ENCODE data around the gene ATXN10. TPM values are rescaled to one million over a fixed set of nuclear protein-coding genes. Genes with fewer than 3 reads are reported as not detected.
A peak's percentile ranks its signal among the peaks of the same experiment; 100 is the strongest.

ATXN10 gene
- total and polyA plus RNA-seq, 2 of the 8 experiments (the other 6 are each of a cell fraction or from before 2014, with no cell fraction given): 134 to 210 TPM

GRCh38 chr22:45879552-45879949 is 207.9 kb downstream of the ATXN10 start:
- Histone ChIP-seq H3K4me1 (replicated peaks in 1 of 4; ENCODE audit: control insufficient read depth in 3 of 4, insufficient read depth in 4 of 4, low read length in 3 of 4) (peaks cover 0 to 28% (median 22%) of the 10 kb centered on the region in 4 experiments; a peak in 6 of 7 replicates), H4K20me1 (replicated peaks in 1 of 2; ENCODE audit: control insufficient read depth in 1 of 2, insufficient read depth in 2 of 2, low read length in 2 of 2) (peaks cover 2 to 7% of the 10 kb centered on the region in 2 experiments), H3K14ac (ENCODE audit: insufficient read length) (no peak overlapping the region), H3K4me2 (ENCODE audit: insufficient read depth in 1 of 2, low read depth in 2 of 2, low read length in 2 of 2) (no peak overlapping the region), H2BK12ac (ENCODE audit: low read depth, low read length) (no peak overlapping the region), H2BK15ac (ENCODE audit: low read length) (no peak overlapping the region), H4K91ac (replicated peaks; ENCODE audit: insufficient read length, low read length) (no peak overlapping the region), H3K4me3 (ENCODE audit: extremely low read depth in 1 of 4, insufficient read depth in 2 of 4, low read depth in 3 of 4, low read length in 4 of 4) (no peak overlapping the region), H3K56ac (replicated peaks; ENCODE audit: insufficient read length, low read depth, low read length) (no peak overlapping the region), H3K36me3 (ENCODE audit: control insufficient read depth in 2 of 4, insufficient read depth in 4 of 4, low read length in 3 of 4) (no peaks in the 10 kb centered on the region), H3K9me3 (ENCODE audit: insufficient read depth in 2 of 2, low read depth in 1 of 2, low read length in 1 of 2) (no peaks in the 10 kb centered on the region), H2AK5ac (ENCODE audit: low read depth, low read length) (no peak overlapping the region), H3K4ac (replicated peaks; ENCODE audit: insufficient read length, low read depth, low read length) (no peak overlapping the region), H2BK20ac (ENCODE audit: low read length) (no peak overlapping the region), H3K18ac (ENCODE audit: extremely low read depth, low read length) (no peak overlapping the region), H3K23me2 (ENCODE audit: low read depth, low read length) (no peaks in the 10 kb centered on the region; the same call in 1 of the 2 replicates), H3K79me2 (ENCODE audit: control insufficient read depth in 1 of 2, insufficient read depth in 2 of 2, low read length in 2 of 2) (no peaks in the 10 kb centered on the region), H4K5ac (ENCODE audit: insufficient read length, low read depth, low read length) (no peak overlapping the region), H4K8ac (ENCODE audit: extremely low read depth, insufficient read depth, low read length) (no peak overlapping the region), H2AFZ (ENCODE audit: low read length) (no peak overlapping the region), H3K27ac (ENCODE audit: low read depth, low read length) (no peak overlapping the region), H3K23ac (ENCODE audit: insufficient read length) (no peak overlapping the region), H2BK5ac (ENCODE audit: low read depth, low read length) (no peak overlapping the region), H3K9ac (replicated peaks in 1 of 4; ENCODE audit: extremely low read depth in 1 of 4, low read depth in 3 of 4, low read length in 3 of 4) (no peak overlapping the region), H3K79me1 (ENCODE audit: low read depth, low read length) (no peaks in the 10 kb centered on the region), H2BK120ac (replicated peaks; ENCODE audit: low read depth, low read length) (no peak overlapping the region), H3K27me3 (replicated peaks in 1 of 4; ENCODE audit: control insufficient read depth in 3 of 4, extremely low read depth in 1 of 4, insufficient read depth in 3 of 4, low read length in 3 of 4) (peaks cover 0 to 50% (median 30%) of the 10 kb centered on the region in 4 experiments; a peak in 6 of 7 replicates)
- WGBS, 2 experiments (ENCODE audit: extremely low coverage in 1 of 2, insufficient coverage in 1 of 2, insufficient read length in 1 of 2, insufficient replicate concordance in 2 of 2, low coverage in 1 of 2, low lambda C conversion rate in 2 of 2, missing lambda C conversion rate in 1 of 2): 80% methylated on average over 6 of the region's 6 CpGs; no CpG with 5 or more reads in 1 of the 2 experiments
- CTCF ChIA-PET (ENCODE audit: partially characterized antibody): interaction anchor here (6.3 kb wide), 1 partner anchor 14 kb away, joined by 78 read pairs; no protein-coding TSS in a partner anchor
- FAIRE-seq (no peak), DNase-seq (ENCODE audit: low read depth in 1 of 2, low spot score in 2 of 2) (peak in 1 of 2 experiments; percentile 41)
- POLR2A ChIA-PET (ENCODE audit: partially characterized antibody): no interaction called here
- no peak for TF ChIP-seq POLR2AphosphoS5 (IDR thresholded peaks at IDR 0.05; ENCODE audit: low read depth, low read length)
- no peak for TF ChIP-seq PHF8 (conservative IDR thresholded peaks at IDR 0.05; ENCODE audit: low read depth, low read length)
- TF ChIP-seq JUND (IDR thresholded peaks at IDR 0.05; ENCODE audit: low read length): no peak
- no peak for TF ChIP-seq EZH2 (IDR thresholded peaks at IDR 0.05; ENCODE audit: low read depth, low read length, severe bottlenecking)
- no peak for TF ChIP-seq CHD2 (IDR thresholded peaks at IDR 0.05; ENCODE audit: low read length)
- TF ChIP-seq TAF7 (optimal IDR thresholded peaks at IDR 0.05; ENCODE audit: borderline replicate concordance, low read depth, low read length): no peak
- TF ChIP-seq BCL11A (IDR thresholded peaks at IDR 0.05; ENCODE audit: low read depth in 2 of 2, low read length in 2 of 2): no peak
- no peak for TF ChIP-seq RNF2 (IDR thresholded peaks at IDR 0.05; ENCODE audit: borderline replicate concordance, low read depth, low read length, missing control alignments, poor library complexity, severe bottlenecking)
- TF ChIP-seq NRF1 (IDR thresholded peaks at IDR 0.05; ENCODE audit: low read depth, low read length): no peak
- no peak for TF ChIP-seq ATF3 (IDR thresholded peaks at IDR 0.05; ENCODE audit: insufficient read depth, low read depth, low read length)
- no peak for TF ChIP-seq BRCA1 (IDR thresholded peaks at IDR 0.05; ENCODE audit: low read depth, low read length)
- no peak for TF ChIP-seq SRF (IDR thresholded peaks at IDR 0.05; ENCODE audit: low read depth, low read length)
- TF ChIP-seq SIN3A (conservative IDR thresholded peaks at IDR 0.05 in 1 of 2, IDR thresholded peaks at IDR 0.05 in 1 of 2; ENCODE audit: low read depth in 1 of 2, low read length in 2 of 2): no peak
- no peak for TF ChIP-seq TBP (IDR thresholded peaks at IDR 0.05; ENCODE audit: low read depth, low read length)

All from H1 (cell line).